Thymus (tissue), 11 donors: Measurements from ENCODE around the gene SLC2A6. TPM values are rescaled to one million over a fixed set of nuclear protein-coding genes. Genes with fewer than 3 reads are reported as not detected.
"Not testable (repeated sequence)": the region's sequence is repeated elsewhere in the genome, so short reads cannot be mapped to it uniquely, and the experiment has no call there.

Experiments
- DNase-seq, 9 donors: peaks; one replicate each; pipeline ENCODE4 v3.0.0-alpha.2; 2013; ENCODE audit warnings: low spot score in 9 of 9, low read depth in 6 of 9, missing footprints in 1 of 9
- H3K27ac ChIP-seq, 2 donors: one replicate each; pipeline ENCODE4 v1.5.1; 2013; ENCODE audit warnings: control low read depth in 1 of 2, low read depth in 1 of 2, low read length in 1 of 2, mild to moderate bottlenecking in 1 of 2, moderate library complexity in 1 of 2
- H3K27me3 ChIP-seq, 2 donors: one replicate each; pipeline ENCODE4 v1.5.1; 2013; ENCODE audit warnings: low read length in 1 of 2; ENCODE audit not compliant: control insufficient read depth in 2 of 2, insufficient read depth in 1 of 2
- H3K36me3 ChIP-seq, 2 donors: one replicate each; pipeline ENCODE4 v1.5.1; 2013; ENCODE audit warnings: low read length in 1 of 2, mild to moderate bottlenecking in 1 of 2, moderate library complexity in 1 of 2; ENCODE audit not compliant: control insufficient read depth in 2 of 2, insufficient read depth in 2 of 2
- H3K4me1 ChIP-seq, 2 donors: one replicate each; pipeline ENCODE4 v1.5.1; 2013; ENCODE audit warnings: low read length in 2 of 2; ENCODE audit not compliant: control insufficient read depth in 2 of 2, insufficient read depth in 2 of 2
- H3K4me3 ChIP-seq, 2 donors: one replicate each; pipeline ENCODE4 v1.5.1; 2013; ENCODE audit warnings: low read length in 2 of 2, control low read depth in 1 of 2, mild to moderate bottlenecking in 1 of 2
- H3K9me3 ChIP-seq, 2 donors: one replicate each; pipeline ENCODE4 v1.5.1; 2013; ENCODE audit warnings: low read length in 1 of 2, mild to moderate bottlenecking in 1 of 2; ENCODE audit not compliant: control insufficient read depth in 2 of 2, insufficient read depth in 1 of 2
- WGBS: extraction: QIAGEN DNeasy Blood & Tissue Kit; methylation state at CpG from one replicate; pipeline ENCODE4 v1.1.7; 2013; 5-methylcytosine and 5-hydroxymethylcytosine counted together
- polyA plus RNA-seq: library from polyadenylated mRNA; stranded (reverse); fragments of 200-250 nt; gene quantifications from one replicate; pipeline ENCODE4 v1.2.3, GENCODE V29; 2013
- total RNA-seq: library from RNA; stranded (reverse); fragments of 120-200 nt; gene quantifications from one replicate; pipeline ENCODE4 v1.2.4, GENCODE V29; 2013
- donor health status: healthy.

The SLC2A6 gene
- total and polyA plus RNA-seq, 2 donors, result 2.0 to 5.5 TPM

DNA sequence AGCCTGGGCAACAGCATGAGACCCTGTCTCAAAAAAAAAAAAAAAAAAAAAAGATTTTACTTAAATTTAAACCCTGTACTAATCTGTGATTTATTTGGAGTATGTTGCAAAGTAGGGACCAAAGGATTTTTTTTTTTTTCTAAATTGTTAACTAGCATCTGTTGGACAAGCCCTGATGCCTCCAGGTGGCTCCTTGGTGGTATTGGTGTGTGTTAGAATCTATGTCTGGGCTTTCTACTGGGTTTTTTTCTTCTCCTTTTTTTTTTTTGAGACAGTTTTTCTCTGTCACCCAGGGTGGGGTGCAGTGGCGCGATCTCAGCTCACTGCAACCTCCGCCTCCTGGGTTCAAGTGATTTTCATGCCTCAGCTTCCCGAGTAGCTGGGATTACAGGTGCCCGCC lies 27.0 kb downstream of the SLC2A6 start:
- 95% methylated on average over 5 of the region's 5 CpGs for WGBS
- not testable (repeated sequence) for H3K9me3 ChIP-seq, H3K36me3 ChIP-seq, H3K4me3 ChIP-seq, H3K4me1 ChIP-seq, DNase-seq, H3K27ac ChIP-seq, H3K27me3 ChIP-seq

DNA sequence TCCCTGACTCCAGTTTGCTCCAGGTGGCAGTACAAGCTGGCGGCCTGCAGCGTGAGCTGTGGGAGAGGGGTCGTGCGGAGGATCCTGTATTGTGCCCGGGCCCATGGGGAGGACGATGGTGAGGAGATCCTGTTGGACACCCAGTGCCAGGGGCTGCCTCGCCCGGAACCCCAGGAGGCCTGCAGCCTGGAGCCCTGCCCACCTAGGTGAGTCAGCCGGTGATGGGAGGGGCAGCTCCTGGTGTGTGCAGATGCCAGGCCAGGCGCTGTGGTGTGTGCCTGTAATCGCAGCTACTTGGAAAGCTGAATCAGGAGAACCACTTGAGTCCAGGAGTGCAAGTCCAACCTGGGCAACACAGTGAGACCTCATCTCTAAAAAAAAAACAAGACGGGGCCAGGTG lies 29.1 kb downstream of the SLC2A6 start:
- no peaks in the 10 kb centered on the region for H3K36me3 ChIP-seq
- WGBS, result 98% methylated on average over 12 of the region's 12 CpGs
- no peaks in the 10 kb centered on the region for H3K27me3 ChIP-seq
- H3K27ac ChIP-seq, result no peak overlapping the region
- H3K4me1 ChIP-seq, result peaks cover 0 to 6% of the 10 kb centered on the region in 2 donors
- no peaks in the 10 kb centered on the region for H3K9me3 ChIP-seq
- DNase-seq, result no peak
- H3K4me3 ChIP-seq, result no peak overlapping the region

DNA sequence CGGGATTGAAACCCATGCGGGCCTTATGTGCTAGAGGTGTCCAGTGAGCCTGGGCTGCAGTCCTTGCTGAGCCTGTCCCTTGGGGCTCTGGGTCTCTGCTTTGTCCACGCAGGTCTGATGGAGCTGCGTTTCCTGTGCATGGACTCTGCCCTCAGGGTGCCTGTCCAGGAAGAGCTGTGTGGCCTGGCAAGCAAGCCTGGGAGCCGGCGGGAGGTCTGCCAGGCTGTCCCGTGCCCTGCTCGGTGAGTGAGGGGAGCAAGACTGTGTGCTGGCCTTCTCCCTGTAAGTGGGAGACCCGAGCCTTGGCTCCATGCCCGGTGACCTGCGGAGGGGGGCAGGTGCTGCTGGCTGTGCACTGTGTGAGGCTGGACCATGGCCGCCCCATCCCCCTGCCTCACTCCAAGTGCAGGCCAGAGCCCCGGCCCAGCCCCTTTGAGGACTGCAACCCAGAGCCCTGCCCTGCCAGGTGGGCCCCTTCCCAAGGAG lies 30.4 kb downstream of the SLC2A6 start:
- Histone ChIP-seq H3K27ac (no peak overlapping the region), H3K27me3 (no peaks in the 10 kb centered on the region), H3K36me3 (no peaks in the 10 kb centered on the region), H3K4me3 (no peak overlapping the region), H3K4me1 (no peaks in the 10 kb centered on the region), H3K9me3 (no peaks in the 10 kb centered on the region)
- no peak for DNase-seq
- WGBS, result 91% methylated on average over 13 of the region's 13 CpGs

DNA sequence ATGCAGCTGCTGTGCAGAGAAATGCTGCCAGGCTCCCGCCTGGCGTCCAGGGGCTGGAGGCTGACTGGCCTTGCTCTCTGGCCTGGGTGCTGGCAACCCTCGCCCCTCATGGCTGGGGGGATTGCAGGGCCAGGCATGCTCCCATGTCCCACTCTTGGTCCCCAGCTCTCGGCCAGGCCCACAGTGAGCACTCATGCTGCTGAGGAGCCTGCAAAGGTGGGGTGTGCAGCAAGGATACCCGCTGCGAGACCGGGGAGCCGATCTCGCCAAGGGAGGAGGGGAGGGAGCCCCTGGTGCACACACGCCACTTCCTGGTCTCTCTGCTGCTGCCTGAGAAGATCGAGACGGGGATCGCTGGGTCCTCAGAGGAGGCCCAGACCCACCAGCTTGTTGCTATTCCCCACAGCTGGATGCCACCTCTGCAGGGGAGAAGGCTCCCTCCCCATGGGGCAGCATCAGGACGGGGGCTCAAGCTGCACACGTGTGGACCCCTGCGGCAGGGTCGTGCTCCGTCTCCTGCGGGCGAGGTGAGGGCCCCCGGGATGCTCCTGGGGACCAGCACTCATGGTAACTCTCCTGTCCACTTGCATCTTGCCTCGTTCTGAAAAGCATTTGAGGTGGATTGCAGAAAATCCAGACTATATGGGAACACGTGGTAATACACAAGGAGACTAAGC lies 33.5 kb downstream of the SLC2A6 start:
- Histone ChIP-seq H3K36me3 (no peaks in the 10 kb centered on the region), H3K4me1 (peaks cover 0 to 2% of the 10 kb centered on the region in 2 donors), H3K27ac (no peak overlapping the region), H3K4me3 (no peak overlapping the region), H3K27me3 (no peaks in the 10 kb centered on the region), H3K9me3 (no peaks in the 10 kb centered on the region)
- DNase-seq, result no peak
- WGBS, result 92% methylated on average over 23 of the region's 23 CpGs

DNA sequence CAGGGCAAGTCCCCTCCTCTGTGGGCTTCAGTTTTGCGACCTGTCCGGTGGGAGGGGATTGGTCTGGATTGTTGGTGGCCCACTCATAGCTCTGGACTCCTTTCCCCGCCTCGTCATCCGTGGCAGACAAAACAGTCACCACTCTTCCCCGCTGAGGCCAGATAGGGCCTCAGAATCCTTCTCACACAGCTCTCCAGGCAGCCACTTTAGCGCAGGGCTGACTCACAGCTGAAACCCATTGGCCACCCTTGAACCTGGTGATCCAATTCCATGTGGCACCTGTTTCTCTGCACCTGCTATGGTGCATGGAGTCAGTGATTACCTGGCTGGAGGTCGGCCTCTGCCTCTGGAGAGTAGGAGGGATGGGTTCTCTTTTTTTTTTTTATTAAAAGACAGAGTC lies 34.9 kb downstream of the SLC2A6 start:
- Histone ChIP-seq H3K27me3 (no peaks in the 10 kb centered on the region), H3K4me1 (peaks cover 0 to 2% of the 10 kb centered on the region in 2 donors), H3K36me3 (no peaks in the 10 kb centered on the region), H3K4me3 (no peak overlapping the region), H3K9me3 (no peaks in the 10 kb centered on the region), H3K27ac (no peak overlapping the region)
- no peak for DNase-seq
- 94% methylated on average over 8 of the region's 8 CpGs for WGBS

DNA sequence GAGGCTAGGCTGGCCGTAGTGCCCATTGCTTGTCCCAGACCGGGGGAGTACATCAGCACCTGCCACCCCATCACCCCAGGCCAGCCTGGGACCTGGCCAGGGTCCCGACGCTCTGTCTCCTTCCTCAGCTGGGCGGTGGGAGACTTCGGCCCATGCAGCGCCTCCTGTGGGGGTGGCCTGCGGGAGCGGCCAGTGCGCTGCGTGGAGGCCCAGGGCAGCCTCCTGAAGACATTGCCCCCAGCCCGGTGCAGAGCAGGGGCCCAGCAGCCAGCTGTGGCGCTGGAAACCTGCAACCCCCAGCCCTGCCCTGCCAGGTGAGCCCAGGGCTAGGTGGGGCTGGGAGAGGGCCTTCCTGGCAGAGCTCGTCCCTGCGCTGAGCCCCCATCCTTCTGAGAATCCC lies 35.7 kb downstream of the SLC2A6 start:
- Histone ChIP-seq H3K27ac (no peak overlapping the region), H3K36me3 (no peaks in the 10 kb centered on the region), H3K4me3 (no peak overlapping the region), H3K27me3 (no peaks in the 10 kb centered on the region), H3K4me1 (peaks cover 0 to 2% of the 10 kb centered on the region in 2 donors), H3K9me3 (no peaks in the 10 kb centered on the region)
- DNase-seq, result no peak
- 97% methylated on average over 15 of the region's 15 CpGs for WGBS

DNA sequence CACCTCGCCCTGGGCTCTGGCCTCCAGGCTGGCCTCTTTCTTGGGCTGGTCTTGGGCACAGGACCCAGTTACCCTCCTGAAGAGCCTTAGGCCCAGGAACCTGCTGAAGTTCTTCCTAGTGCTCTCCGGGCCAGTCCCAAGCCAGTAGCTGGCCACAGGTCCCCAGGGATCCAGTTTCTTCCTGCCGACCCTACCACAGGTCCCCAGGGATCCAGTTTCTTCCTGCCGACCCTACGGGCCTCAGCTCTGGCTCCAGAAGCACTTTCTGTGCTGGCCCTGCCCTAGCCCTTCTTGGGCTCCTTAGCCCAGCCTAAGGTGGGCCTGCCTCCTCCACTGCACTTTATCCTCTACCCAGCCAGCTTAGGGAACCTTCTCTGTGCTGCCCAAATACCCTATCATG lies 37.3 kb downstream of the SLC2A6 start:
- Histone ChIP-seq H3K27ac (no peak overlapping the region), H3K36me3 (no peaks in the 10 kb centered on the region), H3K4me3 (no peak overlapping the region), H3K4me1 (peaks cover 0 to 2% of the 10 kb centered on the region in 2 donors), H3K27me3 (no peaks in the 10 kb centered on the region), H3K9me3 (no peaks in the 10 kb centered on the region)
- DNase-seq, result no peak
- WGBS, result 89% methylated on average over 5 of the region's 5 CpGs

DNA sequence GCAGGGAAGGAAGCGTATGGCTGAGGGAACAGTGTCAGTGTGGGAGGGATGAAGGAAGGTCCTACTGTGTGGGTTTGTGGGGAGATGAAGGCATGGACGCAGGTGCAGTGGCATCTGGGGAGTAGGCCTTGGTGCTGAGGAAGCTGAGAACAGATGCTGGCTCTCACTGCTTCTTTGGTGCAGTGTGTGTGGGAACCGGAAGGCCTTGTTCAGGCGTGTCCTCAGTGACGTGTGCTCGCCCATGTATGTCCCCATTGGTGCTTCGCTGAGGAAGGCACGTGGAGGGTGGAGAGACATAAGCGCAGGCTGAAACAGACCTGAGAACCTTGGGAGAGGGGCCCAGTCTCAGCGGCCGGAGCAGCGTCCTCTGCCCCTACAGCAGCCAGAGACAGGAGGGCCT lies 38.0 kb downstream of the SLC2A6 start:
- Histone ChIP-seq H3K27me3 (no peaks in the 10 kb centered on the region), H3K4me1 (peaks cover 0 to 2% of the 10 kb centered on the region in 2 donors), H3K36me3 (no peaks in the 10 kb centered on the region), H3K27ac (no peak overlapping the region), H3K4me3 (no peak overlapping the region), H3K9me3 (no peaks in the 10 kb centered on the region)
- WGBS, result 91% methylated on average over 12 of the region's 12 CpGs
- DNase-seq, result peak in 2 of 9 donors; percentile 17 to 37

DNA sequence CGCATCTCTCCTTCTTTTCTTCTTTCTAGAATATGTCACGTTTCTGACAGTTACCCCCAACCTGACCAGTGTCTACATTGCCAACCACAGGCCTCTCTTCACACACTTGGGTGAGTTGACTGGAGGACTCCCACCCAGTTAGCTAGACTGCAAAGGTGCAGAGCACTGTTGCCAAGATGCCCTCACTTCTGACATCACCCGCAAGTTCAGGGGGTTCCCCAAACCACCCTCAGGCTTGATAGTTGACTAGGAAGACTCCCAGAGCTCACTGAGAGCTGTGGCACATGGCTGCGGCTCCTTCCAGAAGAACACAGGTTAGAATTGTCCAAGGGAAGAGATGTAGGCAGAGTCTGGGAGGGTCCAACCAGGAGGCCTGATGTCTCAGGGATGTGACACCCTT lies 39.6 kb downstream of the SLC2A6 start:
- Histone ChIP-seq H3K27me3 (no peaks in the 10 kb centered on the region), H3K36me3 (no peaks in the 10 kb centered on the region), H3K27ac (no peak overlapping the region), H3K9me3 (no peaks in the 10 kb centered on the region), H3K4me1 (peaks cover 0 to 2% of the 10 kb centered on the region in 2 donors), H3K4me3 (no peak overlapping the region)
- 72% methylated on average over 4 of the region's 4 CpGs for WGBS
- DNase-seq, result no peak
